Measurements from ENCODE around the gene NXPE3.

The NXPE3 gene

GRCh38 chr3:101867996-101868395 lies 89.0 kb downstream of the NXPE3 start:
- TF ChIP-seq POLR2A (IDR thresholded peaks at IDR 0.05; ENCODE audit: extremely low read depth, insufficient read length) (no peak), MYC (IDR thresholded peaks at IDR 0.05; ENCODE audit: low read depth, low read length) (no peak)
- TF ChIP-seq, protein P1, sequence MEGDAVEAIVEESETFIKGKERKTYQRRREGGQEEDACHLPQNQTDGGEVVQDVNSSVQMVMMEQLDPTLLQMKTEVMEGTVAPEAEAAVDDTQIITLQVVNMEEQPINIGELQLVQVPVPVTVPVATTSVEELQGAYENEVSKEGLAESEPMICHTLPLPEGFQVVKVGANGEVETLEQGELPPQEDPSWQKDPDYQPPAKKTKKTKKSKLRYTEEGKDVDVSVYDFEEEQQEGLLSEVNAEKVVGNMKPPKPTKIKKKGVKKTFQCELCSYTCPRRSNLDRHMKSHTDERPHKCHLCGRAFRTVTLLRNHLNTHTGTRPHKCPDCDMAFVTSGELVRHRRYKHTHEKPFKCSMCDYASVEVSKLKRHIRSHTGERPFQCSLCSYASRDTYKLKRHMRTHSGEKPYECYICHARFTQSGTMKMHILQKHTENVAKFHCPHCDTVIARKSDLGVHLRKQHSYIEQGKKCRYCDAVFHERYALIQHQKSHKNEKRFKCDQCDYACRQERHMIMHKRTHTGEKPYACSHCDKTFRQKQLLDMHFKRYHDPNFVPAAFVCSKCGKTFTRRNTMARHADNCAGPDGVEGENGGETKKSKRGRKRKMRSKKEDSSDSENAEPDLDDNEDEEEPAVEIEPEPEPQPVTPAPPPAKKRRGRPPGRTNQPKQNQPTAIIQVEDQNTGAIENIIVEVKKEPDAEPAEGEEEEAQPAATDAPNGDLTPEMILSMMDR (IDR thresholded peaks at IDR 0.05; ENCODE audit: low read depth, low read length): no peak
- TF ChIP-seq, protein P2, sequence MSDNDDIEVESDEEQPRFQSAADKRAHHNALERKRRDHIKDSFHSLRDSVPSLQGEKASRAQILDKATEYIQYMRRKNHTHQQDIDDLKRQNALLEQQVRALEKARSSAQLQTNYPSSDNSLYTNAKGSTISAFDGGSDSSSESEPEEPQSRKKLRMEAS (IDR thresholded peaks at IDR 0.05; ENCODE audit: low read depth, low read length): no peak
- H3K4me3 ChIP-seq (ENCODE audit: low read depth, low read length): no peak overlapping the region
- no peak for DNase-seq (ENCODE audit: low read depth)

GRCh38 chr3:101868534-101869464 lies 89.8 kb downstream of the NXPE3 start:
- DNase-seq (ENCODE audit: low read depth): no peak
- H3K4me3 ChIP-seq (ENCODE audit: low read depth, low read length): no peak overlapping the region
- TF ChIP-seq MYC (IDR thresholded peaks at IDR 0.05; ENCODE audit: low read depth, low read length): no peak
- no peak for TF ChIP-seq POLR2A (IDR thresholded peaks at IDR 0.05; ENCODE audit: extremely low read depth, insufficient read length)
- TF ChIP-seq, protein P2 (IDR thresholded peaks at IDR 0.05; ENCODE audit: low read depth, low read length): no peak
- TF ChIP-seq, protein P1 (IDR thresholded peaks at IDR 0.05; ENCODE audit: low read depth, low read length): no peak

- no peak overlapping the region for H3K4me3 ChIP-seq (ENCODE audit: low read depth, low read length)
- TF ChIP-seq POLR2A (IDR thresholded peaks at IDR 0.05; ENCODE audit: extremely low read depth, insufficient read length): no peak
- TF ChIP-seq, protein P2 (IDR thresholded peaks at IDR 0.05; ENCODE audit: low read depth, low read length): no peak
- TF ChIP-seq, protein P1 (IDR thresholded peaks at IDR 0.05; ENCODE audit: low read depth, low read length): no peak
- no peak for TF ChIP-seq MYC (IDR thresholded peaks at IDR 0.05; ENCODE audit: low read depth, low read length)
- no peak for DNase-seq (ENCODE audit: low read depth)
Measured at GRCh38 chr3:101870138-101870537, 91.1 kb downstream of the NXPE3 start.

DNA sequence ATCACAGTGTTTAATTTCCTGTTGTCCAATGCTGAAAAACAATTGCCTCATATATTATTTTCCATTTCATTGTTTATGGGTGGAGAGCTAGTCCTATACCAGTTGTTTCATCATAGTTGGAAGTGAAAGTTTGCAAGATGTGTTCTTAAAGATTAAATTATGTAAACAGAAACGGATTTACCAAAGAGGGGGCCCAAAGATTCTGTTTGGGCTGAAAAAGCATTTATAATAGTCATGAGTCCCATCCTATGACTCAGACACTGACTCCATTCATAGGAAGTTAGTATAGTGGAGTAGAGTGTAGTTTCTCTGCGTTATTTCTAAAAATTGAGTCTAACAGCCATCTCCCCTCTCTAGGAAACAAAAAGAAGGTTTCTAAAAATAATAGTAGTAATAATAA lies 94.6 kb downstream of the NXPE3 start:
- no peak for DNase-seq (ENCODE audit: low read depth)

GRCh38 chr3:101876142-101876541 lies 97.1 kb downstream of the NXPE3 start:
- no peak overlapping the region for H3K4me3 ChIP-seq (ENCODE audit: low read depth, low read length)
- no peak for DNase-seq (ENCODE audit: low read depth)
- TF ChIP-seq MYC (IDR thresholded peaks at IDR 0.05; ENCODE audit: low read depth, low read length) (no peak), POLR2A (IDR thresholded peaks at IDR 0.05; ENCODE audit: extremely low read depth, insufficient read length) (no peak)
- TF ChIP-seq, protein P2 (IDR thresholded peaks at IDR 0.05; ENCODE audit: low read depth, low read length): no peak
- TF ChIP-seq, protein P1 (IDR thresholded peaks at IDR 0.05; ENCODE audit: low read depth, low read length): no peak

More for the DNA sequence above, 94.6 kb downstream of the NXPE3 start:
- TF ChIP-seq, protein P2 (IDR thresholded peaks at IDR 0.05; ENCODE audit: low read depth, low read length): no peak
- TF ChIP-seq MYC (IDR thresholded peaks at IDR 0.05; ENCODE audit: low read depth, low read length) (no peak), POLR2A (IDR thresholded peaks at IDR 0.05; ENCODE audit: extremely low read depth, insufficient read length) (no peak)
- TF ChIP-seq, protein P1 (IDR thresholded peaks at IDR 0.05; ENCODE audit: low read depth, low read length): no peak
- no peak overlapping the region for H3K4me3 ChIP-seq (ENCODE audit: low read depth, low read length)

Measured in NB4 (cell line).